Measurements from ENCODE around the gene GPAT2.
"Not testable (repeated sequence)": the region's sequence is repeated elsewhere in the genome, so short reads cannot be mapped to it uniquely, and the experiment has no call there.

GRCh38 chr2:96067098-96067660 lies 32.5 kb upstream of the GPAT2 start:
- TF ChIP-seq SMAD1 (CRISPR knock-in tag; IDR thresholded peaks at IDR 0.05; ENCODE audit: borderline replicate concordance, low read depth); SP4 (CRISPR knock-in tag; IDR thresholded peaks at IDR 0.05); KAT8 (CRISPR knock-in tag; IDR thresholded peaks at IDR 0.05); NFAT5 (CRISPR knock-in tag; IDR thresholded peaks at IDR 0.05); KDM3A (CRISPR knock-in tag; IDR thresholded peaks at IDR 0.05; ENCODE audit: low read depth); ATF5 (CRISPR knock-in tag; IDR thresholded peaks at IDR 0.05; ENCODE audit: low read depth); SP1 (IDR thresholded peaks at IDR 0.05); SP1 (CRISPR knock-in tag; IDR thresholded peaks at IDR 0.05): not testable (repeated sequence)

Data from HepG2 (cell line).